HG02840 (cell line): Measurements from ENCODE around the gene TEDC2.
"Not testable (repeated sequence)": the region's sequence is repeated elsewhere in the genome, so short reads cannot be mapped to it uniquely, and the experiment has no call there.

Experiments
- ATAC-seq: cut with Tn5 transposase; IDR thresholded peaks from one replicate; pipeline ENCODE4 v1.9.1; 2021; ENCODE audit warnings: mild to moderate bottlenecking, moderate library complexity, moderate number of reproducible peaks; ENCODE audit not compliant: unreplicated experiment, low FRiP score

TEDC2 gene

GRCh38 chr16:2437032-2437790, 22.7 kb upstream of the TEDC2 start:
- no peak for ATAC-seq

- no peak for ATAC-seq
Measured at GRCh38 chr16:2438121-2438520, 21.8 kb upstream of the TEDC2 start.

GRCh38 chr16:2439598-2439997, 20.3 kb upstream of the TEDC2 start:
- no peak for ATAC-seq

GRCh38 chr16:2441143-2441804, 18.6 kb upstream of the TEDC2 start:
- ATAC-seq: not testable (repeated sequence)

- no peak for ATAC-seq
Measured at GRCh38 chr16:2443555-2443954, 16.4 kb upstream of the TEDC2 start.

GRCh38 chr16:2447920-2448583, 11.9 kb upstream of the TEDC2 start:
- ATAC-seq: no peak

GRCh38 chr16:2449118-2449517, 10.8 kb upstream of the TEDC2 start:
- ATAC-seq: no peak

- no peak for ATAC-seq
Measured at GRCh38 chr16:2450535-2450934, 9.4 kb upstream of the TEDC2 start.

GRCh38 chr16:2450975-2451381, 8.9 kb upstream of the TEDC2 start:
- no peak for ATAC-seq

GRCh38 chr16:2451851-2452320, 8.0 kb upstream of the TEDC2 start:
- no peak for ATAC-seq

- no peak for ATAC-seq
Measured at GRCh38 chr16:2452650-2453049, 7.3 kb upstream of the TEDC2 start.

GRCh38 chr16:2455081-2455845, 4.6 kb upstream of the TEDC2 start:
- no peak for ATAC-seq

GRCh38 chr16:2456551-2457153, 3.3 kb upstream of the TEDC2 start:
- ATAC-seq: no peak

- no peak for ATAC-seq
Measured at GRCh38 chr16:2457267-2457666, 2.6 kb upstream of the TEDC2 start.

- no peak for ATAC-seq
Measured at GRCh38 chr16:2457946-2458345, 2.0 kb upstream of the TEDC2 start.

GRCh38 chr16:2458887-2459646, 842 bp upstream of the TEDC2 start:
- no peak for ATAC-seq

- ATAC-seq: no peak
Measured at GRCh38 chr16:2460391-2460713, 443 bp downstream of the TEDC2 start.

- no peak for ATAC-seq
Measured at GRCh38 chr16:2460916-2461315, 1.0 kb downstream of the TEDC2 start.

GRCh38 chr16:2462031-2462866, 2.3 kb downstream of the TEDC2 start:
- no peak for ATAC-seq
